Skeletal muscle tissue (tissue), 4 donors: Measurements from ENCODE around the gene SLC12A8. TPM values are rescaled to one million over a fixed set of nuclear protein-coding genes. Genes with fewer than 3 reads are reported as not detected.
A peak's percentile ranks its signal among the peaks of the same experiment; 100 is the strongest.

ENCODE experiments used
- H3K27ac ChIP-seq: one replicate; pipeline ENCODE4 v1.7.0; 2013; ENCODE audit warnings: mild to moderate bottlenecking, low read depth, low read length, inconsistent platforms
- H3K27me3 ChIP-seq, 3 donors: one replicate each; pipeline ENCODE4 v1.7.0; 2013; ENCODE audit warnings: low read length in 3 of 3; ENCODE audit not compliant: control insufficient read depth in 3 of 3, insufficient read depth in 3 of 3
- H3K36me3 ChIP-seq, 3 donors: one replicate each; pipeline ENCODE4 v1.7.0; 2013; ENCODE audit warnings: low read length in 3 of 3; ENCODE audit not compliant: control insufficient read depth in 3 of 3, insufficient read depth in 3 of 3
- H3K4me1 ChIP-seq, 3 donors: one replicate each; pipeline ENCODE4 v1.7.0; 2013; ENCODE audit warnings: low read length in 3 of 3, mild to moderate bottlenecking in 3 of 3; ENCODE audit not compliant: control insufficient read depth in 3 of 3, insufficient read depth in 3 of 3
- H3K4me3 ChIP-seq, 3 donors: one replicate each; pipeline ENCODE4 v1.7.0; 2013; ENCODE audit warnings: low read length in 3 of 3
- H3K9ac ChIP-seq, 3 donors: one replicate each; pipeline ENCODE4 v1.7.0; 2013; ENCODE audit warnings: low read length in 3 of 3, mild to moderate bottlenecking in 3 of 3, moderate library complexity in 2 of 3, low read depth in 1 of 3
- H3K9me3 ChIP-seq, 3 donors: one replicate each; pipeline ENCODE4 v1.7.0; 2013; ENCODE audit warnings: low read length in 3 of 3; ENCODE audit not compliant: control insufficient read depth in 3 of 3
- total RNA-seq: library from RNA; depleted of rRNA; stranded (reverse); fragments of >200 nt; gene quantifications from one replicate; pipeline ENCODE4 v1.2.3, GENCODE V29; 2014
- donor health status: Osteomylitis.

SLC12A8 gene
- total RNA-seq, 1 donor from 2014 or later = 1.0 TPM

DNA sequence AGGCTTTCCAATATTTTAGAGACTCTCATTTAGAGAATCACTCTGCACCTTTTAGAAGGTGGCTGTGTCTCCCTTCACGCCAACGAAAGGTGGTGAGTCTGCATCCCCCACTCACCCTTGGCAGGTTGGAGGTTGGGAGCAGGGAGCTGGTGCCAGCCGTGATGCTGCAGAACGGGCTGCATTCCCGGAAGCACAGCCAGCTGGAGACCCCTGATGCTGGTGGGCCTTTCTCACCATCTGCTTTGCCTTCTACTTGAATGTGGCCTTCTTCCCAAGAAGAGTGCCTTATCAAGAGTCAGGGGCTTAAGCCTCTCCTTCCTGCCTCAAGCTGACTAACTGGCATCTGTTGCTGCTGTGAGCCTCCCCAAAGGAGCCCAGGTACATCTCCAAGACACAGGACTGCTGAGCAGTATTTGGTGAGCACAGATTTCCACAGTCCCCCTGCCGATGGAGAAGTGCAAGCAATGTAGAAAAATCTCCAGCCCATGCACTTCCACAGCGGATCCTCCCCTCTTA lies 139.1 kb downstream of the SLC12A8 start:
- Histone ChIP-seq H3K9ac (no peak overlapping the region), H3K27ac (no peak overlapping the region), H3K4me3 (no peak overlapping the region), H3K9me3 (no peaks in the 10 kb centered on the region), H3K36me3 (no peaks in the 10 kb centered on the region), H3K4me1 (peaks cover 0 to 4% (median 0%) of the 10 kb centered on the region in 3 donors), H3K27me3 (no peaks in the 10 kb centered on the region)

DNA sequence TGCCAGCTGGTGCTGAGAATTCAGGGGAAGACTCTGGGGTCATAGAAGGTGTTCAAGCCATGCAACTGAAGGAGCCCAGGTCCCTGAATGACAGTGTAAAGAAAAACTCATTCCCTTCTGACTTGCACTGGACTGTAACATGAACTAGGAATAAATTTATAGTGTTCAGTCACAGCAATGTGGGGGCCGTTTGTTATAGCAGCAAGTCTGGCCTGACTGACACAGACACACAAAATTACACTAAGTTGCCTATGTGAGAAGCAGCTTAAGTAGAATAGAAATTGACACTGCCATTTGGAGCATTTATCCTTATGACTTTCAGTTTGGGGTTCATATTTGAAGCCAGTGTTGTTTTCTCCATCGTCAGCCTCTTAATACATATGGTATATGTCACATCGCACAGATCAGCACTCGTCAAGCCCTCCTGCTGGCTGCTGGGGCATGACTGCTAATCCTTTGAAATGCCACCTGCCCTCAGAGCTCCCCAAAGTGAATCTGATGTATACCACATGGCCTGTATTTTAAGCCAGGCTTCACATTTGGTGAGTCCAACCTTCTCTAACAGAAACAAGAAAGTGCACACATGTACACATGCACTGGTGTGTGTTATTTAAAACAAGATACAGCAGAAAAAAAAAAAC lies 139.7 kb downstream of the SLC12A8 start:
- no peak overlapping the region for H3K27ac ChIP-seq
- no peaks in the 10 kb centered on the region for H3K9me3 ChIP-seq
- no peak overlapping the region for H3K9ac ChIP-seq
- H3K36me3 ChIP-seq = no peaks in the 10 kb centered on the region
- H3K4me3 ChIP-seq = no peak overlapping the region
- H3K27me3 ChIP-seq = no peaks in the 10 kb centered on the region
- peaks cover 0 to 4% (median 0%) of the 10 kb centered on the region in 3 donors for H3K4me1 ChIP-seq

DNA sequence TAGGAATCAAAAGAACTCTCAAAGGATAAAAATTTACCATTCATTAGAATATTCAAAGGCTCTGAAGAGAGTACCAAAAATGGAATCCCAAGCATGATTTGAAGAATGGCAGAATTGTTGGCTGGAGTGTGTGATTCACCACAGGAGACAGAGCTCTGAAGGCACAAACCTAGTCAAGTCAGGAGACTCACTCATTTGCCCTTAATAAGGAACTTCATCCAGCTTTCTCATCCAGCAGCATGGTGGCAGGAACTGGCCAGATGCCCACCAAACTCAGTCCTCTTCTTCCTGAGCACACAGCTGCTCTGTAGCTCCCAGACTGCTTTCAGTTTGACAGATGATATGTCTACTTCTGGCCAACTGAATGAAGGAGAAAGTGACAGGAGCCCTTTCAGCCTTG lies 140.2 kb downstream of the SLC12A8 start:
- Histone ChIP-seq H3K4me1 (peaks cover 0 to 4% (median 0%) of the 10 kb centered on the region in 3 donors), H3K27ac (no peak overlapping the region)

DNA sequence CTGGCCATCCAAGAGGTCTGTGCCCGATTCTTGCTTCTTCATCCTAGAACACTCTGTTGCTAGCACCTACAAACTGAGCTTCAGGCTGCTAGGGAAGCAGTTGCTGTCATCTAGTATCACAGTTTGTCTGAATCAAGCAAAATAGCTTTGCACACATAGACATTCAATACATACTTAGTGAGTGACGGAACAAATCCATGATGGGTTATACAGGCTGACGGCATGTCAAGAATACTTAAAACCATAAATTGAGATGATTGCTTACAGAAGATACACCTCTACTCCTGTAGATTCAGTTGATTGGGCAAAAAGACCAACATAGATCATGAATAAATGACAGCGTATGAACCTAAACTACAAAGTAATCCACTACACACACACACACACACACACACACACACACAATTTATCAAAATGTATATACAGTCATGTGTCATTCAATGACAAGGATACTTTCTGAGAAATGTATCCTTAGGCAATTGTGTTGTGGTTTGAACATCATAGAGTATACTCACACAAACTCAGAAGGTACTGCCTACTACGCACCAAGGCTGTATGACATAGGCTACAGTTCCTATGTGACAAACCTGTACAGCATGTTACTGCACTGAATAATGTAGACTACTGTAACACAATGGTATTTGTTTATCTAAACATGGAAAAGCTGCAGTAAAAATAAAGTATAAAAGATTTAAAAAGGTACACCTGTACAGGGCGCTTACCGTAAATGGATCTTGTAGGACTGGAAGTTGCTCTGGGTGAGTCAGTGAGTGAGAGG lies 142.4 kb downstream of the SLC12A8 start:
- Histone ChIP-seq H3K27me3 (no peaks in the 10 kb centered on the region), H3K36me3 (no peaks in the 10 kb centered on the region), H3K27ac (no peak overlapping the region), H3K9ac (no peak overlapping the region), H3K4me3 (no peak overlapping the region), H3K9me3 (no peaks in the 10 kb centered on the region), H3K4me1 (peaks cover 0 to 4% (median 0%) of the 10 kb centered on the region in 3 donors)

More for the DNA sequence above, 140.2 kb downstream of the SLC12A8 start:
- H3K36me3 ChIP-seq = no peaks in the 10 kb centered on the region
- H3K9ac ChIP-seq = no peak overlapping the region
- no peak overlapping the region for H3K4me3 ChIP-seq
- H3K27me3 ChIP-seq = no peaks in the 10 kb centered on the region
- H3K9me3 ChIP-seq = no peaks in the 10 kb centered on the region

DNA sequence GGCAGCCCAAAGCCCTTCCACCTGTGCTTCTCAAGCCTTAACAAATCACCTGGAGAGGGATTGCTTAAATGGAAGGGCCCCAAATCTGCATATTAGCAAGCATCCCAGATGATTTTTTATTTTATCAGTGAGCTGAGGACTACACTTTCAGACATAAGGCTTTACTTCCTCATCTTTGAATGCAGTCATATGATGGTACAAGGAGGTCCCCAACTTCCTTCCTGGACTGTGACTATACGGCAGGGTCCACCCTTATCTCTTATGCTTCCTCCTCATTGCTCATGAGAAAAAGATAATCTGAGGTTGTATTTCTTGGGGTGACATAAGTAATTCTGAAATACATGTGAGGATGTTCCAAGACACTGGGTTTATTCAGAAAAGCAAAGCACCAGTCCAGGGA lies 143.1 kb downstream of the SLC12A8 start:
- no peak overlapping the region for H3K27ac ChIP-seq
- H3K9me3 ChIP-seq = no peaks in the 10 kb centered on the region
- no peaks in the 10 kb centered on the region for H3K27me3 ChIP-seq
- no peak overlapping the region for H3K9ac ChIP-seq
- no peak overlapping the region for H3K4me3 ChIP-seq
- no peaks in the 10 kb centered on the region for H3K36me3 ChIP-seq
- H3K4me1 ChIP-seq = peaks cover 0 to 4% (median 0%) of the 10 kb centered on the region in 3 donors

DNA sequence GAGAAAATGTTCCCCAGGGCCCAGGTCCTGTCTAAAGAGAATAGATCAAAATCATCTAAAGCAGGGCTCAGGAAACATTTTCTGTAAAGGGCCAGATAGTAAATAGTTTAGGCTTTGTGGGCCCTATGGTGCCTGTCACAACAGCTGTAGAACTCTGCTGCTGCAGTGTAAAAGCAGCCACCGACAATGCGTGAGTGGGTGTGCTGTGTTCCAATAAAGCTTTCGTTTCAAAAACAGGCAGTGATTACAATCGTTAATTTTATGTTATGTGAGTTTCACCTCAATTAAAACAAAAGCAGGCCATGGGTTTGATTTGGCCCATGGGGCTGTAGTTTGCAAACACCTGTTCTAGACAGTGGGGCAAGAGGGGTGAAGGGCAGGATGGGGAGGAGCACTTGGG lies 144.3 kb downstream of the SLC12A8 start:
- no peaks in the 10 kb centered on the region for H3K27me3 ChIP-seq
- no peak overlapping the region for H3K27ac ChIP-seq
- no peak overlapping the region for H3K9ac ChIP-seq
- no peaks in the 10 kb centered on the region for H3K36me3 ChIP-seq
- no peaks in the 10 kb centered on the region for H3K9me3 ChIP-seq
- H3K4me3 ChIP-seq = no peak overlapping the region
- H3K4me1 ChIP-seq = peaks cover 5 to 8% (median 5%) of the 10 kb centered on the region in 3 donors

DNA sequence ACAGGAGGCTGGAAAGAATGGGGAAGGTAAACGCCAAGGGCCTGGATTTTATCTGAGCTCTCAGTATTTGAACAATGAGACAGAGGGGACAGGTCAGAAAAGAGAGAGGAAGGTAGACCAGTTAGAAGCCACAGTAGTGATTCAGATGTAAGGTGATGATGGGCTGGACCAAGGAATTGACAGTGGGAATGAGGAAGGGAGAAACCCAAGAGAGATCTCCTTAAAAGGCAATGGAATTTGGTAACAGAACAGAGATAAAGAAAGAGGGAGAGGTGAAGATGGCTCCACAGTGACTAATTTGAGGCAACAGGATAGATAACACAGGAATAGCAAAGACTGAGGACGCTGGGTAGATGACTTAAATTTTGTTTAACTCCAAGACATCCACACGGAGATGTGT lies 145.3 kb downstream of the SLC12A8 start:
- no peak overlapping the region for H3K4me3 ChIP-seq
- no peak overlapping the region for H3K27ac ChIP-seq
- H3K4me1 ChIP-seq = peaks cover 14 to 15% (median 15%) of the 10 kb centered on the region in 3 donors
- H3K9ac ChIP-seq = no peak overlapping the region
- H3K27me3 ChIP-seq = no peaks in the 10 kb centered on the region
- H3K36me3 ChIP-seq = no peaks in the 10 kb centered on the region
- H3K9me3 ChIP-seq = no peaks in the 10 kb centered on the region

DNA sequence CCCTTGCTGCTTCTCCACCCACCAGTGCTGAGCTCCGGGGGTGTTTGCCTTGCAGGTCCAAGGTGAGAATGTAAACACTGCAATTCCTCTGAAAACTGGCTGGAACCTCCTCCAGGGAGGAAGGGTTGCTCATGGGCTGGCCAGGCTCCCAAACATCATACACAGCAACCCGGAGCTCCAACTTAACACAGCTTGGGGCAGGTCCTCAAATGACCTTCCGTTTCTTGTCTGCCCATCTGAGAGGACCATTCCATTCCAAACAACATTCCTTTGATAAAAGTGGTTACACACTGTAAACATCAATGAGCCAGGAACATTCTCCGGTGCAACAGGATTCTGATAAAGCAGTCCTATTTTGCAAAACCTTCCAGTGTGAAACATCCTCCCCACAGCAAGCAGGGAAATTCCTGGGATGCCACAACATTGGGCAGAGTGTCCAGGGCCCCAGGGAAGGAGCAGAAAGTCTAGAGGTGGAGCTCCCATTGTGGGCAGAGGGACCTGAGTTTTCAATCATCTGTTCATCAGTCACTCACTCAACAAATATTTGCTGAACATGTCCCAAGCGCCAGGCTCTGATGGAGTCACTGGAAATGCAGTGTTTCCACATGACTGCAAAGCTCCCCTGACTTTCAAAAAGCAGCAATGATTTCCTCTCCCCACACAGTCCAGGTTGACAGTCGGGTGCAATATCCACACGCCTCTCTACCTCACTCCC lies 149.5 kb downstream of the SLC12A8 start:
- Histone ChIP-seq H3K4me1 (peaks cover 34 to 35% (median 35%) of the 10 kb centered on the region in 3 donors), H3K27ac (no peak overlapping the region)

DNA sequence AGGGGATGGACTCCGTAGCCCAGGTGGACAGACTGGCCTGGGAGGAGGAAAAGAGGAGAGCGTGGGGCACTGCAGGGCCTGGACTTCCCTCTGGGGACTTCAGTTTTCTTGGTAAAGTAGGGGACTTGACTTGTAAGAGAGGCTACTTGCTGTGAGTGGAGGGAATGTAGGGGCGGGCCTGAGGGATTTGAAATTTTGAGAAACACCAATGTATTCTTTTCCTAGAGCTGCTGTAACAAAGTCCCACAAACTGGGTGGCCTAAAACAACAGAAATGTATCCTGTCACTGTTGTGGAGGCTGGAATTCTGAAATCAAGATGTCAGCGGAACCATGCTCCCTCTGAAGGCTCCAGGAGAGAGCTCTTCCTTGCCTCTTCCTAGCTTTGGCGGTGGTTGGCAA lies 150.9 kb downstream of the SLC12A8 start:
- peaks cover 37 to 44% (median 41%) of the 10 kb centered on the region in 3 donors for H3K4me1 ChIP-seq
- H3K9me3 ChIP-seq = no peaks in the 10 kb centered on the region
- peak overlapping the region; percentile 78 for H3K27ac ChIP-seq
- no peaks in the 10 kb centered on the region for H3K36me3 ChIP-seq
- H3K27me3 ChIP-seq = no peaks in the 10 kb centered on the region
- peak overlapping the region; percentile 47 to 66 (median 58) for H3K9ac ChIP-seq
- H3K4me3 ChIP-seq = peak overlapping the region; percentile 28 to 60 (median 40)

More for the DNA sequence above, 149.5 kb downstream of the SLC12A8 start:
- Histone ChIP-seq H3K9ac (no peak overlapping the region), H3K36me3 (no peaks in the 10 kb centered on the region), H3K9me3 (no peaks in the 10 kb centered on the region), H3K4me3 (peak overlapping the region in 1 of 3 donors; percentile 35), H3K27me3 (no peaks in the 10 kb centered on the region)
